IMR-90 (cell line): ENCODE results near the gene RSBN1. TPM values are rescaled to one million over a fixed set of nuclear protein-coding genes. Genes with fewer than 3 reads are reported as not detected.

Source experiments
- ATAC-seq: fragments of 200-7000 bp; cut with Tn5 transposase; 2 replicates; pipeline ENCODE4 v1.9.1; 2020; ENCODE audit warnings: low read depth, mild to moderate bottlenecking, moderate library complexity
- BruUV-seq: library from RNA; stranded (reverse); fragments of 400-500 nt; replicated peaks from 2 replicates; lab custom pipeline; 2021; lab: Mats Ljungman, UMichigan
- CTCF ChIA-PET: fragments of 300-600 bp; formaldehyde crosslinking; extraction: SDS; loops from one replicate; lab custom pipeline; 2021; ENCODE audit warnings: antibody characterized with exemption; lab: Yijun Ruan, JAX
- POLR2A ChIA-PET: fragments of 300-600 bp; sonication (Branson Sonifier 250); formaldehyde crosslinking; loops from one replicate; lab custom pipeline; 2022; ENCODE audit warnings: antibody characterized with exemption; ENCODE audit not compliant: unreplicated experiment; lab: Charles Lee
- DNase-seq: peaks from one replicate; pipeline ENCODE4 v3.0.0; 2013
- H2AFZ ChIP-seq: replicated peaks from 2 replicates; pipeline ENCODE3; 2013; ENCODE audit warnings: low read length, mild to moderate bottlenecking; ENCODE audit not compliant: poor library complexity
- H2AK5ac ChIP-seq: 2 replicates; pipeline ENCODE4 v1.6.1; 2013; ENCODE audit warnings: low read depth, low read length, inconsistent platforms
- H2AK9ac ChIP-seq: replicated peaks from 2 replicates; pipeline ENCODE3; 2013; ENCODE audit warnings: mild to moderate bottlenecking, low read depth, low read length, moderate library complexity; ENCODE audit not compliant: poor library complexity
- H2BK120ac ChIP-seq: 2 replicates; pipeline ENCODE4 v1.6.1; 2013; ENCODE audit warnings: low read depth, low read length, inconsistent platforms
- H2BK15ac ChIP-seq: 3 replicates; pipeline ENCODE4 v1.6.1; 2013; ENCODE audit warnings: low read depth, low read length, inconsistent platforms
- H2BK20ac ChIP-seq: 2 replicates; pipeline ENCODE4 v1.6.1; 2013; ENCODE audit warnings: low read depth, mild to moderate bottlenecking, inconsistent platforms, low read length, moderate library complexity
- H2BK5ac ChIP-seq: 2 replicates; pipeline ENCODE4 v1.6.1; 2013; ENCODE audit warnings: mild to moderate bottlenecking, low read depth, low read length, inconsistent platforms; ENCODE audit not compliant: poor library complexity, severe bottlenecking
- H3K14ac ChIP-seq: replicated peaks from 2 replicates; pipeline ENCODE4 v1.6.1; 2013; ENCODE audit warnings: low read depth, low read length, inconsistent platforms
- H3K18ac ChIP-seq: 2 replicates; pipeline ENCODE4 v1.6.1; 2013; ENCODE audit warnings: low read depth, low read length, control low read depth
- H3K23ac ChIP-seq: 2 replicates; pipeline ENCODE4 v1.6.1; 2013; ENCODE audit warnings: low read depth, low read length, inconsistent platforms
- H3K27ac ChIP-seq: 2 replicates; pipeline ENCODE4 v1.5.1; 2013; ENCODE audit warnings: mild to moderate bottlenecking, control low read depth, low read length; ENCODE audit not compliant: insufficient read depth
- H3K27me3 ChIP-seq: 2 replicates; pipeline ENCODE4 v1.6.1; 2013; ENCODE audit warnings: low read length; ENCODE audit not compliant: control insufficient read depth, insufficient read depth
- H3K36me3 ChIP-seq: 2 replicates; pipeline ENCODE4 v1.6.1; 2013; ENCODE audit warnings: low read length, mixed read lengths; ENCODE audit not compliant: control insufficient read depth, insufficient read depth
- H3K4ac ChIP-seq: 2 replicates; pipeline ENCODE4 v1.6.1; 2013; ENCODE audit warnings: low read depth, low read length, inconsistent platforms
- H3K4me1 ChIP-seq: 2 replicates; pipeline ENCODE4 v1.6.1; 2013; ENCODE audit warnings: low read length, mixed read lengths; ENCODE audit not compliant: control insufficient read depth, insufficient read depth
- H3K4me2 ChIP-seq: 2 replicates; pipeline ENCODE4 v1.6.1; 2013; ENCODE audit warnings: low read depth, mild to moderate bottlenecking, control low read depth, low read length, moderate library complexity
- H3K4me3 ChIP-seq: 2 replicates; pipeline ENCODE4 v1.5.1; 2013; ENCODE audit warnings: low read depth, mild to moderate bottlenecking, control low read depth, low read length, moderate library complexity; ENCODE audit not compliant: insufficient read depth
- H3K56ac ChIP-seq: 2 replicates; pipeline ENCODE4 v1.6.1; 2013; ENCODE audit warnings: low read length, inconsistent platforms; ENCODE audit not compliant: insufficient read depth; ENCODE audit errors: extremely low read depth
- H3K79me1 ChIP-seq, 2 experiments: 2 replicates each; pipeline ENCODE4 v1.6.1; 2013; ENCODE audit warnings: low read length in 2 of 2, inconsistent platforms in 1 of 2, low read depth in 1 of 2
- H3K9ac ChIP-seq: 2 replicates; pipeline ENCODE4 v1.6.1; 2013; ENCODE audit warnings: low read depth, low read length, control low read depth
- H3K9me1 ChIP-seq: 2 replicates; pipeline ENCODE4 v1.6.1; 2013; ENCODE audit warnings: low read length, inconsistent platforms; ENCODE audit not compliant: insufficient read depth
- H3K9me3 ChIP-seq: 2 replicates; pipeline ENCODE4 v1.6.1; 2013; ENCODE audit warnings: low read length; ENCODE audit not compliant: control insufficient read depth, insufficient read depth
- H4K20me1 ChIP-seq: 2 replicates; pipeline ENCODE4 v1.6.1; 2013; ENCODE audit warnings: low read length, inconsistent platforms; ENCODE audit not compliant: insufficient read depth
- H4K5ac ChIP-seq: 2 replicates; pipeline ENCODE4 v1.6.1; 2013; ENCODE audit warnings: mild to moderate bottlenecking, low read depth, low read length, control low read depth
- H4K8ac ChIP-seq, 2 experiments: 2 replicates each; pipeline ENCODE4 v1.6.1; 2013; ENCODE audit warnings: low read depth in 2 of 2, low read length in 2 of 2, control low read depth in 1 of 2, inconsistent platforms in 1 of 2
- H4K91ac ChIP-seq: 2 replicates; pipeline ENCODE4 v1.6.1; 2013; ENCODE audit warnings: low read depth, low read length, inconsistent platforms; ENCODE audit not compliant: insufficient read depth
- CEBPB ChIP-seq: IDR thresholded peaks from 2 replicates; pipeline ENCODE4 v1.6.1; 2012; ENCODE audit warnings: low read depth, low read length, improper control_type of control experiment
- POLR2A ChIP-seq: IDR thresholded peaks from 2 replicates; pipeline ENCODE4 v1.6.1; 2012; ENCODE audit warnings: mild to moderate bottlenecking, low read depth, low read length
- RCOR1 ChIP-seq: IDR thresholded peaks from 2 replicates; pipeline ENCODE4 v1.6.1; 2012; ENCODE audit warnings: mild to moderate bottlenecking, low read length, improper control_type of control experiment; ENCODE audit not compliant: insufficient replicate concordance
- SMC3 ChIP-seq: fragments of 150-350 bp; IDR thresholded peaks from 2 replicates; pipeline ENCODE4 v1.6.1; 2016; ENCODE audit warnings: low read depth, mild to moderate bottlenecking, antibody characterized with exemption, low read length, moderate library complexity
- USF2 ChIP-seq: fragments of 150-350 bp; IDR thresholded peaks from 2 replicates; pipeline ENCODE4 v1.6.1; 2017; ENCODE audit warnings: mild to moderate bottlenecking, antibody characterized with exemption, low read length, low read depth
- dilution Hi-C: fragments of 300-500 bp; cut with HindIII; formaldehyde crosslinking; loops from one replicate; pipeline ENCODE4 v1.14.3; 2018; ENCODE audit warnings: low sequenced_read_pairs; ENCODE audit not compliant: unreplicated experiment
- in situ Hi-C: fragments of 300-500 bp; cut with MboI; formaldehyde crosslinking; loops from 3 replicates; pipeline ENCODE4 v1.14.3; 2019; ENCODE audit warnings: low sequenced_read_pairs, inconsistent platforms, mixed read lengths
- intact Hi-C: fragments of 100-400 bp; cut with micrococcal nuclease; formaldehyde crosslinking; loops from 2 replicates; pipeline ENCODE4 v1.10.0; 2022
- polyA plus RNA-seq, 3 experiments: library from polyadenylated mRNA; depleted of rRNA; stranded (reverse); fragments of >200 nt; gene quantifications; 2 replicates each; pipeline ENCODE4 v1.2.3, GENCODE V29; 2012; ENCODE audit warnings: low replicate concordance in 1 of 3
- total RNA-seq: library from RNA; depleted of rRNA; stranded (reverse); fragments of >200 nt; gene quantifications from 2 replicates; pipeline ENCODE4 v1.2.3, GENCODE V29; 2012

Gene RSBN1
- total and polyA plus RNA-seq, 2 of the 4 experiments (the other 2 are of a cell fraction), result 5.3 to 11.7 TPM

GRCh38 chr1:113751114-113751513 is 61.2 kb downstream of the RSBN1 start:
- intact Hi-C loops (loop anchor here (10.0 kb wide), 2 partner anchors 154 to 626 kb away; partner anchors contain the start of genes AP4B1 and DCLRE1B), in situ Hi-C loops (no loop called here), dilution Hi-C loops (no loop called here)
- Histone ChIP-seq H3K4ac (no peak overlapping the region), H3K9me1 (no peaks in the 10 kb centered on the region), H3K27me3 (no peaks in the 10 kb centered on the region), H2AK5ac (no peak overlapping the region), H4K8ac (no peak overlapping the region), H3K9me3 (no peaks in the 10 kb centered on the region), H3K79me1 (peaks cover 9% of the 10 kb centered on the region in 2 experiments; a peak in 3 of 4 replicates), H4K20me1 (no peaks in the 10 kb centered on the region), H3K18ac (no peak overlapping the region), H3K23ac (no peak overlapping the region), H3K27ac (no peak overlapping the region), H2BK20ac (no peak overlapping the region), H3K36me3 (peaks cover 12% of the 10 kb centered on the region), H2AK9ac (no peak overlapping the region), H3K9ac (no peak overlapping the region), H3K14ac (no peak overlapping the region), H2BK120ac (no peak overlapping the region), H2BK15ac (no peak overlapping the region), H4K5ac (no peak overlapping the region), H3K4me3 (no peak overlapping the region), H3K4me1 (no peaks in the 10 kb centered on the region), H3K56ac (no peak overlapping the region), H3K4me2 (no peak overlapping the region), H2AFZ (no peak overlapping the region), H2BK5ac (no peak overlapping the region), H4K91ac (no peak overlapping the region)
- ChIA-PET CTCF (interaction anchor here (0.5 kb wide), 1 partner anchor 1092 kb away, joined by 5 read pairs; no protein-coding TSS in a partner anchor), POLR2A (no interaction called here)
- ATAC-seq (no peak), DNase-seq (no peak)
- no peak for TF ChIP-seq USF2
- no peak for TF ChIP-seq POLR2A
- no peak for TF ChIP-seq SMC3
- TF ChIP-seq CEBPB, result peak; percentile 45
- TF ChIP-seq RCOR1, result no peak
- BruUV-seq, result no TSS peak
